ENCODE measurements around the gene GPR151. TPM values are rescaled to one million over a fixed set of nuclear protein-coding genes. Genes with fewer than 3 reads are reported as not detected.

GPR151 gene
- total RNA-seq, 1 donor from 2014 or later, result not detected

DNA sequence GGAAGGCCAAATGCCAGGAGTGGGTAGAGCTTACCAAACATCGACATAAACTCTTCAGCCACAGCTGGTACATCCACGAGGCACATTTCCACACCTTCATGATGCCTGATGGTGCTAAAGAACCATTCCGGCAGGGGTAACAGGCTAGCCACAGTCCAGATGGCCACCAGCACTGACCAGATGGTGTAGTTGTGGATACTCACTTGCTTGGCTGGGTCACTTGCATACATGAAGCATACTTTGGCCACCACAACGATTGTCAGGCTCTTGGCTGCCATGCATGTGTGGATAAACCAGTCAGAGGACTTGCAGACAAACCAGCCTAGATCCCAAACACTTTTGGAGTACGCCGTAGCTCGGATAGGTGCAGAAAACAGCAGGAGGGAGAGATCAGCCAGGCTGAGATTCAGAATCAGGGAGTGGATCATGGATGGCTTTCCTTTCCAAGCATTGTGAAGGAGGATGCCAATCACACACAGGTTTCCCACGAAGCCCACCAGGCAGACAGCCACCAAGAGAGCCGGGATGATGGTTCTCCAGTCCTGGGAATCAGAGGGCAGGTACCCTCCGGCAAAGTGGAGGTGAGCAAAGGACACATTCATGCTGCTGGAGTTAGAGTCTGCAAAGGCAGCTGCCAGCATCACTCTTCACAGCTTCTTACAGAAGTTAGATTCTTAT is 378 bp downstream of the GPR151 start:
- DNase-seq (no peak), ATAC-seq (no peak)
- TF ChIP-seq, protein P1, sequence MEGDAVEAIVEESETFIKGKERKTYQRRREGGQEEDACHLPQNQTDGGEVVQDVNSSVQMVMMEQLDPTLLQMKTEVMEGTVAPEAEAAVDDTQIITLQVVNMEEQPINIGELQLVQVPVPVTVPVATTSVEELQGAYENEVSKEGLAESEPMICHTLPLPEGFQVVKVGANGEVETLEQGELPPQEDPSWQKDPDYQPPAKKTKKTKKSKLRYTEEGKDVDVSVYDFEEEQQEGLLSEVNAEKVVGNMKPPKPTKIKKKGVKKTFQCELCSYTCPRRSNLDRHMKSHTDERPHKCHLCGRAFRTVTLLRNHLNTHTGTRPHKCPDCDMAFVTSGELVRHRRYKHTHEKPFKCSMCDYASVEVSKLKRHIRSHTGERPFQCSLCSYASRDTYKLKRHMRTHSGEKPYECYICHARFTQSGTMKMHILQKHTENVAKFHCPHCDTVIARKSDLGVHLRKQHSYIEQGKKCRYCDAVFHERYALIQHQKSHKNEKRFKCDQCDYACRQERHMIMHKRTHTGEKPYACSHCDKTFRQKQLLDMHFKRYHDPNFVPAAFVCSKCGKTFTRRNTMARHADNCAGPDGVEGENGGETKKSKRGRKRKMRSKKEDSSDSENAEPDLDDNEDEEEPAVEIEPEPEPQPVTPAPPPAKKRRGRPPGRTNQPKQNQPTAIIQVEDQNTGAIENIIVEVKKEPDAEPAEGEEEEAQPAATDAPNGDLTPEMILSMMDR (IDR thresholded peaks at IDR 0.05), result no peak
- Histone ChIP-seq H3K36me3 (peaks cover 29% of the 10 kb centered on the region), H3K9me3 (no peaks in the 10 kb centered on the region), H3K4me3 (no peak overlapping the region), H3K27ac (no peak overlapping the region), H3K4me1 (no peaks in the 10 kb centered on the region), H3K27me3 (no peaks in the 10 kb centered on the region)
- intact Hi-C loops (cut with DNase I), result no loop called here

DNA sequence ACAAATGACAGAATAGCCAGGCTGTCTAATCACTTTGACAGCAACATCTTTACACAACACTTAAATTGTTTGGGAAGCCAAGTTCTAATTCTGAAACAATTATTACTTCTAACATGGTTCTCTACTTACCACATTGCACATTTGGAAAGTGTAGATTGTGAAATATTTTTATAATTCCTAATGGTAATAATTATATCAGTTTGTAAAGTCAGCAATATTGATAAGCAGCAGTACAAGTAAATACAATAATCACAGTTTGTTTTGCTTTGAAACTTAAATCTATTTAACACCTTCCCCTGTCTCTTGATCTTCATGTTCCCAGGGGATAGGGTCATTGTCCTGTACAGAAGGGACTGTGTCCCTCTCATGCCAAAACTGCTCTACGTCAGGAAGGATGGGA is 1.4 kb downstream of the GPR151 start:
- Histone ChIP-seq H3K27ac (no peak overlapping the region), H3K4me3 (no peak overlapping the region), H3K9me3 (no peaks in the 10 kb centered on the region), H3K27me3 (no peaks in the 10 kb centered on the region), H3K36me3 (peaks cover 40% of the 10 kb centered on the region), H3K4me1 (no peaks in the 10 kb centered on the region)
- DNase-seq (no peak), ATAC-seq (no peak)
- intact Hi-C loops (cut with DNase I), result no loop called here
- TF ChIP-seq, protein P1 (IDR thresholded peaks at IDR 0.05), result no peak

- Histone ChIP-seq H3K36me3 (peaks cover 51% of the 10 kb centered on the region), H3K9me3 (no peaks in the 10 kb centered on the region), H3K27ac (no peak overlapping the region), H3K4me3 (no peak overlapping the region), H3K4me1 (no peaks in the 10 kb centered on the region), H3K27me3 (no peaks in the 10 kb centered on the region)
- DNase-seq, result no peak
- TF ChIP-seq, protein P1 (IDR thresholded peaks at IDR 0.05), result no peak
- intact Hi-C loops (cut with DNase I), result no loop called here
- no peak for ATAC-seq
Observed at GRCh38 chr5:146513462-146513861, 2.5 kb downstream of the GPR151 start.

GRCh38 chr5:146510559-146511125 is 5.3 kb downstream of the GPR151 start:
- H3K4me3 ChIP-seq, result no peak overlapping the region
- no peaks in the 10 kb centered on the region for H3K27me3 ChIP-seq
- TF ChIP-seq, protein P1 (IDR thresholded peaks at IDR 0.05), result no peak
- no peak overlapping the region for H3K27ac ChIP-seq
- ATAC-seq (no peak), DNase-seq (no peak)
- no peaks in the 10 kb centered on the region for H3K4me1 ChIP-seq
- H3K9me3 ChIP-seq, result no peaks in the 10 kb centered on the region
- intact Hi-C loops (cut with DNase I), result no loop called here
- peaks cover 76% of the 10 kb centered on the region for H3K36me3 ChIP-seq

GRCh38 chr5:146507428-146507827 is 8.6 kb downstream of the GPR151 start:
- H3K27ac ChIP-seq, result no peak overlapping the region
- no peaks in the 10 kb centered on the region for H3K4me1 ChIP-seq
- no peak overlapping the region for H3K4me3 ChIP-seq
- TF ChIP-seq, protein P1 (IDR thresholded peaks at IDR 0.05), result no peak
- H3K27me3 ChIP-seq, result no peaks in the 10 kb centered on the region
- DNase-seq (no peak), ATAC-seq (no peak)
- intact Hi-C loops (cut with DNase I), result no loop called here
- peaks cover 90% of the 10 kb centered on the region for H3K36me3 ChIP-seq
- H3K9me3 ChIP-seq, result no peaks in the 10 kb centered on the region
